SK-N-SH treated with all-trans-retinoic acid at 6 μM for 48 hours (cell line): ENCODE measurements around the gene CD48.
"Not testable (repeated sequence)": the region's sequence is repeated elsewhere in the genome, so short reads cannot be mapped to it uniquely, and the experiment has no call there.

ENCODE experiments used
- ATAC-seq: fragments of 200-7000 bp; cut with Tn5 transposase; 3 replicates; pipeline ENCODE4 v1.9.1; 2020; ENCODE audit warnings: mild to moderate bottlenecking, moderate library complexity
- ARNTL ChIP-seq: fragments of 450-650 bp; formaldehyde crosslinking; IDR thresholded peaks from 2 replicates; pipeline ENCODE4 v1.5.0; 2020; ENCODE audit warnings: low read depth, mild to moderate bottlenecking, moderate library complexity, borderline replicate concordance
- BACH2 ChIP-seq: fragments of 250-450 bp; sonication (Bioruptor Pico); IDR thresholded peaks from 2 replicates; pipeline ENCODE4 v1.9.0; 2021; ENCODE audit warnings: mild to moderate bottlenecking, borderline replicate concordance
- CREB5 ChIP-seq: fragments of 250-450 bp; sonication (Bioruptor Pico); IDR thresholded peaks from 2 replicates; pipeline ENCODE4 v1.5.1; 2020; ENCODE audit warnings: low read depth, mild to moderate bottlenecking, moderate library complexity
- CSDC2 ChIP-seq: fragments of 250-450 bp; sonication (Bioruptor Pico); IDR thresholded peaks from 2 replicates; pipeline ENCODE4 v1.5.0; 2020; ENCODE audit warnings: mild to moderate bottlenecking, moderate library complexity
- CSRNP3 ChIP-seq: fragments of 250-450 bp; sonication (Bioruptor Pico); IDR thresholded peaks from 2 replicates; pipeline ENCODE4 v1.5.1; 2021; ENCODE audit warnings: mild to moderate bottlenecking, moderate library complexity
- ESRRG ChIP-seq: fragments of 250-450 bp; sonication (Bioruptor Pico); IDR thresholded peaks from 2 replicates; pipeline ENCODE4 v1.6.1; 2021; ENCODE audit warnings: mild to moderate bottlenecking
- GLIS3 ChIP-seq: fragments of 250-450 bp; sonication (Bioruptor Pico); IDR thresholded peaks from 2 replicates; pipeline ENCODE4 v1.5.0; 2020; ENCODE audit warnings: mild to moderate bottlenecking, moderate library complexity
- ISL1 ChIP-seq: fragments of 250-450 bp; sonication (Bioruptor Pico); IDR thresholded peaks from 2 replicates; pipeline ENCODE4 v2.1.2; 2022; ENCODE audit warnings: mild to moderate bottlenecking, moderate library complexity
- OSR1 ChIP-seq: fragments of 250-450 bp; sonication (Bioruptor Pico); IDR thresholded peaks from 2 replicates; pipeline ENCODE4 v1.8.0; 2022; ENCODE audit warnings: moderate library complexity, mild to moderate bottlenecking, inconsistent platforms
- PATZ1 ChIP-seq: fragments of 250-450 bp; sonication (Bioruptor Pico); IDR thresholded peaks from 2 replicates; pipeline ENCODE4 v1.8.0; 2020; ENCODE audit warnings: mild to moderate bottlenecking, moderate library complexity, borderline replicate concordance
- POU6F1 ChIP-seq: fragments of 250-450 bp; sonication (Bioruptor Pico); IDR thresholded peaks from 2 replicates; pipeline ENCODE4 v1.8.0; 2021; ENCODE audit warnings: low read depth, mild to moderate bottlenecking, moderate library complexity, borderline replicate concordance
- PPARA ChIP-seq: fragments of 250-450 bp; sonication (Bioruptor Pico); IDR thresholded peaks from 2 replicates; pipeline ENCODE4 v1.5.0; 2020; ENCODE audit warnings: mild to moderate bottlenecking, borderline replicate concordance
- RARB ChIP-seq: fragments of 250-450 bp; sonication (Bioruptor Pico); IDR thresholded peaks from 2 replicates; pipeline ENCODE4 v1.8.0; 2021; ENCODE audit warnings: mild to moderate bottlenecking, moderate library complexity
- SNAI2 ChIP-seq: fragments of 250-450 bp; sonication (Bioruptor Pico); IDR thresholded peaks from 2 replicates; pipeline ENCODE4 v1.5.0; 2020; ENCODE audit warnings: mild to moderate bottlenecking, moderate library complexity
- TCF4 ChIP-seq: fragments of 250-450 bp; sonication (Bioruptor Pico); IDR thresholded peaks from 2 replicates; pipeline ENCODE4 v1.8.0; 2021; ENCODE audit warnings: mild to moderate bottlenecking, moderate library complexity, borderline replicate concordance
- TOX ChIP-seq: fragments of 250-450 bp; sonication (Bioruptor Pico); IDR thresholded peaks from 2 replicates; pipeline ENCODE4 v1.8.0; 2021; ENCODE audit warnings: mild to moderate bottlenecking, moderate library complexity, borderline replicate concordance
- ZC3H10 ChIP-seq: fragments of 250-450 bp; sonication (Bioruptor Pico); IDR thresholded peaks from 2 replicates; pipeline ENCODE4 v1.5.1; 2021; ENCODE audit warnings: mild to moderate bottlenecking, moderate library complexity
- ZFP3 ChIP-seq: fragments of 250-450 bp; sonication (Bioruptor Pico); IDR thresholded peaks from 2 replicates; pipeline ENCODE4 v1.5.0; 2020; ENCODE audit warnings: mild to moderate bottlenecking, moderate library complexity
- ZFP30 ChIP-seq: fragments of 450-650 bp; formaldehyde crosslinking; IDR thresholded peaks from 2 replicates; pipeline ENCODE4 v1.5.0; 2022; ENCODE audit warnings: mild to moderate bottlenecking, moderate library complexity
- ZNF565 ChIP-seq: fragments of 450-650 bp; formaldehyde crosslinking; conservative IDR thresholded peaks from 2 replicates; pipeline ENCODE4 v1.5.0; 2020; ENCODE audit warnings: low read depth, mild to moderate bottlenecking, moderate library complexity
- ZNF70 ChIP-seq: fragments of 450-650 bp; formaldehyde crosslinking; IDR thresholded peaks from 2 replicates; pipeline ENCODE4 v1.5.0; 2020; ENCODE audit warnings: mild to moderate bottlenecking, moderate library complexity
- ZNF8 ChIP-seq: fragments of 450-650 bp; formaldehyde crosslinking; IDR thresholded peaks from 2 replicates; pipeline ENCODE4 v1.5.0; 2020; ENCODE audit warnings: mild to moderate bottlenecking, moderate library complexity

Gene CD48

GRCh38 chr1:160718210-160718609 is 6.6 kb upstream of the CD48 start:
- no peak for ATAC-seq

GRCh38 chr1:160717306-160717705 is 5.7 kb upstream of the CD48 start:
- ATAC-seq = no peak
- TF ChIP-seq OSR1 = no peak
- no peak for TF ChIP-seq ZNF8
- no peak for TF ChIP-seq ARNTL (CRISPR knock-in tag)

More at GRCh38 chr1:160718210-160718609, 6.6 kb upstream of the CD48 start:
- no peak for TF ChIP-seq TCF4

GRCh38 chr1:160716013-160716412 is 4.4 kb upstream of the CD48 start:
- no peak for ATAC-seq
- TF ChIP-seq PPARA (no peak), ZNF8 (no peak), ZFP3 (CRISPR knock-in tag) (no peak), ISL1 (CRISPR knock-in tag) (no peak), CREB5 (CRISPR knock-in tag) (no peak), RARB (CRISPR knock-in tag) (no peak), GLIS3 (CRISPR knock-in tag) (no peak), TCF4 (no peak), ZNF70 (CRISPR knock-in tag) (no peak), CSRNP3 (CRISPR knock-in tag) (no peak), ZFP30 (CRISPR knock-in tag) (no peak), ESRRG (CRISPR knock-in tag) (no peak), POU6F1 (CRISPR knock-in tag) (no peak), TOX (no peak), ZNF565 (CRISPR knock-in tag) (no peak)

GRCh38 chr1:160714034-160714648 is 2.5 kb upstream of the CD48 start:
- not testable (repeated sequence) for ATAC-seq

- TF ChIP-seq ZNF8 (no peak), PPARA (no peak), ARNTL (CRISPR knock-in tag) (no peak), TCF4 (no peak), GLIS3 (CRISPR knock-in tag) (no peak), SNAI2 (CRISPR knock-in tag) (no peak), TOX (no peak), CREB5 (CRISPR knock-in tag) (no peak), ZC3H10 (CRISPR knock-in tag) (no peak), BACH2 (no peak), ZNF70 (CRISPR knock-in tag) (no peak), CSDC2 (CRISPR knock-in tag) (no peak), ISL1 (CRISPR knock-in tag) (no peak), PATZ1 (CRISPR knock-in tag) (no peak), OSR1 (no peak), ZFP30 (CRISPR knock-in tag) (no peak), CSRNP3 (CRISPR knock-in tag) (no peak), RARB (CRISPR knock-in tag) (no peak), ZFP3 (CRISPR knock-in tag) (no peak)
- no peak for ATAC-seq
Measured at GRCh38 chr1:160713161-160713560, 1.5 kb upstream of the CD48 start.

- not testable (repeated sequence) for ATAC-seq
Measured at GRCh38 chr1:160712525-160713080, 981 bp upstream of the CD48 start.
